Measurements from ENCODE around the gene PRKAG2. TPM values are rescaled to one million over a fixed set of nuclear protein-coding genes. Genes with fewer than 3 reads are reported as not detected.
"Not testable (repeated sequence)": the region's sequence is repeated elsewhere in the genome, so short reads cannot be mapped to it uniquely, and the experiment has no call there.

PRKAG2 gene
- total and polyA plus RNA-seq, 2 donors: 37.9 to 71.6 TPM

DNA sequence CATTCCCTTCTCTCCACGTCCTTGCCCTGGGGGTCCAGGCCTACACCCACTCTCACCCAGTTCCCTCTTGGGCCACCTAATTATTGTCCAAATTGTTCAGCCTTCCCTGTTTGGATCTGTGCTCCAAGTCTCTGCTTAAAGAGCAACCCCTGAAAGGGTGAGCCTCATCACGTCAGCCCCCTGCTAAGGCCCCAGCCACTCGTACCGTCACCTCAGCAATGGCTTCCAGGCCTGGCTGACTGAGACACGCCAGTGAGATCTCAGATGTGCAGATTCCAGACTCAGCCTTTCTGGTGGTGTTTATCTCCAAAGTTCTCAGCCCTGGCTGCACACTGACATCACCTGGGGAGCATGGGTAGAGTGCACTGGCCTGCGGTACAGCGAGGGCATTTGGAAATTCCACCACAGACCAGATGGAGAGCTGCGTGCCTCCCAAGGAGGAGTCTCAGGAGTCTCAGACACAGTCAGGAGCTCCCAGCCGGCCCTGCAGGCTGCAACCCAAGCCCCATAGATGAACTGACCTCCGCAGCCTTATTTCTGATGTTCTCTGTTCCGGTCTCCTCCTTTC is 87.5 kb downstream of the PRKAG2 start:
- WGBS: 87% methylated on average over 11 of the region's 11 CpGs

DNA sequence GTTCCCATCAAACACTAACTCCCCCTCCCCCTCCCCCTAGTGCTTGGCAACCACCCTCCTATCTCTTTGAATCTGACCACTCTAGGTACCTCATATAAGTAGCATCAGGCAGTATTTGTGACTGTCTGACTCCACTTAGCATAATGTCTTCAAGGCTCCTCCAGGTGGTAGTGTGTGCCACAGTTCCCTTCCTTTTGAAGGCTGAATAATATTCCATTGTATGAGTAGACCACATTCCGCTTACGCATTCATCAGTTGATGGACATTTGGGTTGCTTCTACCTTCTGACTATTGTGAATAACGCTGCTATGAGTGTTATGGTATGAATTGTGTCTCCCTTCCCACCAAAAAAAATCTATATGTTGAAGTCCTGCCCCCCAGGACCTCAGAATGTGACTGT is 89.6 kb downstream of the PRKAG2 start:
- no peak for DNase-seq (ENCODE audit: extremely low spot score)
- no peak overlapping the region for H3K27ac ChIP-seq (ENCODE audit: low read depth)
- WGBS: 97% methylated on average over 3 of the region's 3 CpGs
- no peaks in the 10 kb centered on the region for H3K4me1 ChIP-seq (ENCODE audit: insufficient read depth)
- H3K36me3 ChIP-seq (ENCODE audit: insufficient read depth): no peaks in the 10 kb centered on the region
- no peak overlapping the region for H3K4me3 ChIP-seq (ENCODE audit: low read depth, low read length)

More for the DNA sequence above, 87.5 kb downstream of the PRKAG2 start:
- H3K27ac ChIP-seq (ENCODE audit: low read depth): no peak overlapping the region
- H3K36me3 ChIP-seq (ENCODE audit: insufficient read depth): no peaks in the 10 kb centered on the region
- H3K4me3 ChIP-seq (ENCODE audit: low read depth, low read length): no peak overlapping the region
- DNase-seq (ENCODE audit: extremely low spot score): no peak
- no peaks in the 10 kb centered on the region for H3K4me1 ChIP-seq (ENCODE audit: insufficient read depth)

DNA sequence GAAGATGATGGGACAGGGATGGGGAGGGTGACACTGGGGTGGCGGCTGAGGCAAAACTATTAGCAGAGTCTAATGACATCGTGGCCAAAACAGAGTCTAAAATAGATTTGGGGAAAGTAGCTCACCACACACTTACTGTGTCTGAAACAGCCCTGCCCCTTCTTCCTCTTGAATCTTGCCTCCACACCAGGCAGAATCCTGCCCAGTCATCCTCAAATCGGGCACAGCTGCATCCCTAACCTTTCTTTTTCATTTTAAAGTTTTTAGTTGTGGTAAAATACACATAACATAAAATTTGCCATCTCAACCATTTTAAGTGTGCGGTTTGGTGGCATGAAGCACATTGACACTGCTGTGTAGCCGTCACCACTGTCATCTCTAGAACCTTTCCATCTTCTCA is 90.0 kb downstream of the PRKAG2 start:
- Histone ChIP-seq H3K4me3 (ENCODE audit: low read depth, low read length) (no peak overlapping the region), H3K36me3 (ENCODE audit: insufficient read depth) (no peaks in the 10 kb centered on the region), H3K4me1 (ENCODE audit: insufficient read depth) (no peaks in the 10 kb centered on the region), H3K27ac (ENCODE audit: low read depth) (no peak overlapping the region)
- WGBS: 86% methylated on average over 5 of the region's 5 CpGs
- no peak for DNase-seq (ENCODE audit: extremely low spot score)

DNA sequence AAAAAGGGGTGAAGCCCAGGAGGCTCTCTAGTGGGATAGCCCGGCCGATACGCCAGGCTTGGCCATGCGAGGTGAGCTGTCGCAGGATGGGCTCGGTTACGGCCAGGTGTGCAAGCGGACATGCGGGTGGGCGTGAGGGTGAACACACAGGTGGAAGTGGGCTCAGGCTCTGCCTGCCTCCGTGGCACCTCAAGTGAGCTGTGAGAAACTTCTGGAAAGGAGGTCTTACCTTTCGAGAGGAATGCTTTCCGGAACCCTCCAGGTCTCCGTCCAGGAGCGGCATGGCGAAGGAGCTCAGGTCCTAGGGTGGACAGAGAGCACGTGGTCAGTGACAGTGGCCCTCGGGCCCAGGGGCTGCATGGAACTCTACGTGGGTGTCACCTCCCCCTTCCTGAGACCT is 90.7 kb downstream of the PRKAG2 start:
- DNase-seq (ENCODE audit: extremely low spot score): no peak
- Histone ChIP-seq H3K4me3 (ENCODE audit: low read depth, low read length) (no peak overlapping the region), H3K36me3 (ENCODE audit: insufficient read depth) (no peaks in the 10 kb centered on the region), H3K27ac (ENCODE audit: low read depth) (no peak overlapping the region), H3K4me1 (ENCODE audit: insufficient read depth) (no peaks in the 10 kb centered on the region)
- 96% methylated on average over 19 of the region's 19 CpGs for WGBS

DNA sequence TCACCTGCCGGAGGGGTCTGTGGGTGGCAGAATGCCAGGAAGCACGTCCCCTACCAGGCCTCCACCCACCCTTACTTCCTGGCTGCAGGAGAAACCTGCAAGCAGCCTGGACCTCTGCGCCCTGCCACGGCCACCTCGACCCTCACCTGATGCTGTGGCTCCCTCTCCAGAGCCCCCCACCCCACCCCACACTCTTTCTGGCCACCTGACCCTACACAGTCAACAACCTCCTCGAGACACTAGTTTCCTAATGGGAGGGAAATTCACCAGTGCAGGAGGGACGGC is 91.3 kb downstream of the PRKAG2 start:
- no peak for DNase-seq (ENCODE audit: extremely low spot score)
- Histone ChIP-seq H3K4me1 (ENCODE audit: insufficient read depth) (no peaks in the 10 kb centered on the region), H3K27ac (ENCODE audit: low read depth) (no peak overlapping the region), H3K4me3 (ENCODE audit: low read depth, low read length) (no peak overlapping the region), H3K36me3 (ENCODE audit: insufficient read depth) (no peaks in the 10 kb centered on the region)
- WGBS: 82% methylated on average over 7 of the region's 7 CpGs

DNA sequence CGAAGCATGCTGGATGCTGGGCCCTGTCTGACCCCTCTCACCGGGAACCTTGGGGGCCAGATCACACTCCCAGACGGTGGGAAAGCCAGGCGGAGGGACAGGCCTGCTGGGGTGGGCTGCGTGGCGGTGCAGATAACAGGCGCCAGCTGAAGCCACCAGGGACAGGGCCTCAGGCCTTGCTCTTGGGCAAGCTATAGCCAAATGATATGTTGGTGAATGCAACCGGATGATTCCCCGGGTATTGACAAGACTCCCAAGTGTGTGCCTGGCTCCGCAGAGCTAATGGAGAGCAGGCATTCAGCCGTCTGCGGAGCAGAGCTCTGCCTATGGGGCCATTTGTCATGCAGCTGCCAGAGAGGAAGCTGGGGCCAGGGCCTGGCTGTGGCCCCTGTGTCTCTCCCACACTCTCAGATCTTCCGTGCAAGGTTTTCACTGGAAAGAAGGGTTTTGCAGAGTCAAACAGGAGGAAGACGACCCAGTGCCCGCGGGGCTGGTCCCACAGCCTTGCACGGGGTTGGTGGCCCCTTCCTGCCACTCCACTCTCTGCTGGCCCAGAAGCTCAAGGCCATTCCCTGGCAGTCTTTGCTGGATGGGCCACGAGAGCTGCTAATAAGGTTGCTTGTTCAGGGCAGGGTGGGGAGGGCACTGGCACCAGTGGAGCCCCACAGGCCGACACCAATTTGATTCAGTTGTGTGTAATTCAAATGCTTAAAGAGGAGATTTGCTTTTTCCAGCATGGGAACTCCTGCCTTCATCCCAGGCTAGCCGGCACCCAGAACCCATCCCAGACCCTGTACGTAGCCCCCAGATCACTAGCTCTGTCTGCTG is 91.8 kb downstream of the PRKAG2 start:
- WGBS: 88% methylated on average over 21 of the region's 21 CpGs
- Histone ChIP-seq H3K27ac (ENCODE audit: low read depth) (no peak overlapping the region), H3K4me1 (ENCODE audit: insufficient read depth) (no peaks in the 10 kb centered on the region), H3K36me3 (ENCODE audit: insufficient read depth) (no peaks in the 10 kb centered on the region), H3K4me3 (ENCODE audit: low read depth, low read length) (no peak overlapping the region)
- DNase-seq (ENCODE audit: extremely low spot score): no peak

DNA sequence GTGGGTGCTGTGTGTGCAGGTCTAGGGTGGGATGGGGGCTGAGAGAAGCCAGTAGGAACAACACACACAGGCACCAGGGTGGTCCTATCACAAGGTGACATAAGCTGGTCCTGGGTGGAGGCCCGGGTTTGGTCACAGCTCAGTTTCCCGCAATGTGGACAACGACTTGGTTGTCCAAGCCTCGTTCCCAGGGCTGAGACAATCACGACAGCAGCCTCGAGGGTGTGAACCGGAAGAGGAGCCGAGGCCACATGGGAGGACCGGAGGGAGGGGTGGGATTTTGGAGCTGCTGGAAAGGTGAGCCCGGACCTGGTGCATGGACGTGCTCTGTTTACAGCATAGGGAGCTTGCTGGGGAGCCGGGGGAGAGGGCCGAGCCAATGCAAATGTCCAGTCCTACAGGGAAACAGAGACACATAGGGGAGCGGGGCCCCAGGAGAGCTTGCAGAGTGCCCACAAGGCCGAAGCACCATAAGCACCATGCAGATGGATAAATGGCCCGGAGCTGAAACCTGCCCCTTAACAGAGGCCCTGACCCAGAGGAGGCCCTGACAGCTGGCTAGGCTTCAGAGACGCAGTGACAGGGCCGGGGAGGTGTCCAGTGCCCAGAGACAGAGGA is 92.8 kb downstream of the PRKAG2 start:
- 98% methylated on average over 18 of the region's 18 CpGs for WGBS
- no peaks in the 10 kb centered on the region for H3K36me3 ChIP-seq (ENCODE audit: insufficient read depth)
- no peaks in the 10 kb centered on the region for H3K4me1 ChIP-seq (ENCODE audit: insufficient read depth)
- H3K4me3 ChIP-seq (ENCODE audit: low read depth, low read length): no peak overlapping the region
- no peak for DNase-seq (ENCODE audit: extremely low spot score)
- H3K27ac ChIP-seq (ENCODE audit: low read depth): no peak overlapping the region

DNA sequence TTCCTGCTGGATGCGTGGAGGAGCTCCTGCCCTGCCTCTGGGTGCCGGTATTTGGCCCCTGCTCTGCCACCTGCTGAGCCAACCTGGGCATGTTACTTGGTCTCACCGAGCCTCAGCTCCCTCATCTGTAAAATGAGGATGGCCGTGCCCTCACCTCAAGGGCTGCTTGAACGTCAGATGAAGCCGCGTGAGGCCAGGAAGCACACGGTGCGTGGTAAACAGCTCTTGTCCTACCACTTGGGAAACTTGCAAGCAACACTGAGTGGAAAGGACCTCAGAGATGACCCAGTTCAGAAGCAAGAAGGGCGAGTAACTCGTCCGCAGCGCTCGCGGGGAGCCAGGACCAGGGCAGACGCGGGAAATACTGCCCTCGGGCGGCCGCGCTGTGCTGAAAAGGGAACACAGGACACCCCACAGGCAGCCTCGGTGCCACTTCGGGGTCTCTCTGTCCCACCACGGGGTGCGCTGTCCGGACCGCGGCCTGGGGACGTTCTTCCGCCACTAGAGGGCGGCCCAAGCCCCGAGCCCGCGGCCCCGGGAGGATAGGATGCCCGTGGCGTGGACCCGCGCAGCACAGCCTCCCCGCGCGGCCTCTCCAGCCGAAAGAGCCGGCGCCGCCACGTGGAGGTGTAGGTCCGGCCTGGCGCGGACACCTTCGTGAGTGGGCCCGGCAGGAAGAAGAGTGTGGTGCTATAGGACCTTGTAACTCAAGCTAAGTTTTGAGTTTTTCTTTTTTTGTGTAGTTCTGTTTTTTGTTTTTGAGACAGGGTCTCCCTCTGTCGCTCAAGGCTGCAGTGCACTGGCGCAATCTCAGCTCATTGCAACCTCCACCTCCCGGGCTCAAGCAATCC is 94.1 kb downstream of the PRKAG2 start:
- Histone ChIP-seq H3K4me1 (ENCODE audit: insufficient read depth) (no peaks in the 10 kb centered on the region), H3K36me3 (ENCODE audit: insufficient read depth) (no peaks in the 10 kb centered on the region), H3K4me3 (ENCODE audit: low read depth, low read length) (no peak overlapping the region), H3K27ac (ENCODE audit: low read depth) (no peak overlapping the region)
- DNase-seq (ENCODE audit: extremely low spot score): no peak
- WGBS: 11% methylated on average over 55 of the region's 55 CpGs

DNA sequence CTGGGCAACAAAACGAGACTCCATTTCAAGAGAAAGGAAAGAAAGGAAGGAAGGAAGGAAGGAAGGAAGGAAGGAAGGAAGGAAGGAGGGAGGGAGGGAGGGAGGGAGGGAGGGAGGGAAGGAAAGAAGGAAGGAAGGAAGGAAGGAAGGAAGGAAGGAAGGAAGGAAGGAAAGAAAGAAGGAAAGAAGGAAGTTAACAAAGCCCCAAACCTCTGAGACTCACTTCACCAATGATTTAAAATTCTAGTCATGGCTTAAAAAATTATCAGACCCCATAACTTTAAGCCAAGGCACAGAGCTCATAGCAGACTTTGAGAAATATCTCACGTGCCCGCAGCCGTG is 94.7 kb downstream of the PRKAG2 start:
- H3K27ac ChIP-seq (ENCODE audit: low read depth); DNase-seq (ENCODE audit: extremely low spot score); H3K4me1 ChIP-seq (ENCODE audit: insufficient read depth); H3K36me3 ChIP-seq (ENCODE audit: insufficient read depth); H3K4me3 ChIP-seq (ENCODE audit: low read depth, low read length): not testable (repeated sequence)
- WGBS: 84% methylated on average over 4 of the region's 4 CpGs

DNA sequence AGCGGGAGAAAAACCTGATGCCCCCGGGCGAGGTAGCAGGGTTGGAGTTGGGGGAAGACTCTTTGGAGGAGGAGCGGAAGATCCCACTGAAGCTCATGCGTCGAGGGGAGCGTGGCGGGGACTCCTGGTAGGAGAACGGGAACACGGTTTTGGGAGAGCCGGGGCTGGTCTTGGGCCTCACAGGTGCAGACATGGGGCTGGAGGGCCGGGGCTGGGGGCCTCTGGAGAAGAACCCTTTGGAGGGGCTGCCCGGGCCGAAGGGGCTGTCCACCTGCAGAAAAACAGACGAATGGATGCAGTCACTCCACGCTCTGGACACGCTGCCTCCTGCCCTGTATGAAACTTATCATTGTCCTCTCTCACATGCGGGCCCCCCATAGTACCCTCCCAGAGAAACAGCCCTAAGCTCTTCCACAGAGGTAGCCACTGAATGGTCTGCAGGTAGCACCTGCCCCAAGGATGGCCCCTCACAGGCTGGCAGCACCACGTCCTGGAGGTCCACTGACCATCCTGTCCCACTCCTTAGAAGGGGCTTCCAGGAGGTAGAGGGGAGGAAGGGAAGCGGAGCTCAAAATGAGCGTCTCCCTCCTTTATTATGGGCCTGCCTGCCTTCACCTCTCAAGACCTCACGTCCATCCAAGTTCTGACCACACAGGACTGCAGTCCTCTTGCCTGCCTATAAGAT is 95.6 kb downstream of the PRKAG2 start:
- Histone ChIP-seq H3K4me3 (ENCODE audit: low read depth, low read length) (no peak overlapping the region), H3K27ac (ENCODE audit: low read depth) (no peak overlapping the region), H3K4me1 (ENCODE audit: insufficient read depth) (no peaks in the 10 kb centered on the region), H3K36me3 (ENCODE audit: insufficient read depth) (no peaks in the 10 kb centered on the region)
- no peak for DNase-seq (ENCODE audit: extremely low spot score)
- WGBS: 96% methylated on average over 22 of the region's 22 CpGs

DNA sequence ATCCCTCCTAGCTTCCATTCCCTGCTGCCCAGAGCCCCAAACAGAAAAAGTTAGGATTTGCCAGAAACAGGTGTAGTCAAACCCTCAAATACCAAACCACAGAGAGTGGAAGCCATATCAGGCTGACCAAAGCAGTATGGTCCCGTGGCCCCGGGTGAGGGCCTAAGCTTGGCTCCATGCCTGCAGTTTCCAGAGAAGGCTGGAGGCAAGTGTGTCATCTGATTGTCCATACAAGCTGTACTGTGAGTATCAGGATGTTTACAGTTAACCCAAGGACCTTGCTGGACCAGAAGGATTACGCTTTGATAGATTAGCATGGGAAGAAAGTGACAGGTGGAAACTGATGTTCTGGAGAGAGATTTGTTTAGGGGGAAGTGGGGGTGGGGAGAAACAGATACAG is 96.3 kb downstream of the PRKAG2 start:
- DNase-seq (ENCODE audit: extremely low spot score): no peak
- Histone ChIP-seq H3K36me3 (ENCODE audit: insufficient read depth) (no peaks in the 10 kb centered on the region), H3K4me1 (ENCODE audit: insufficient read depth) (no peaks in the 10 kb centered on the region), H3K4me3 (ENCODE audit: low read depth, low read length) (no peak overlapping the region), H3K27ac (ENCODE audit: low read depth) (no peak overlapping the region)
- 78% methylated on average over 3 of the region's 3 CpGs for WGBS

DNA sequence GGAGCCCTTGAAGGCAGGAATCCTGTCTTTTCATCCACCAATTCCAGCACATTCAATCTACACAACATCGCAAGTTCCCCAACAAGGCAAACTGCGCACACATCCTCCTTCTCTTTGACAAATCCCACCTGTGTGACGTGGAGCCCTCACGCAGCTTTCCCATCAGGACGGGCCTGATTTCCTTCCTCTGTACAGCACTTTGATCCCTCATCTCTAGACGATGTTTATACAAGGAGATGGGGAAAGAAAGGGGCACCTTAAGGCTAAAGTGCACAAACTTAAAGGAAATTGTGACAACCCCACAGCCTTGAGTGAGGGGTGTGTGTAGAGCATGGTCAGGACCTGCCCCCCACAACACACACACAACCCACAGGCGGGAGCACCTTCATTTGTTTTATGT is 97.2 kb downstream of the PRKAG2 start:
- no peaks in the 10 kb centered on the region for H3K4me1 ChIP-seq (ENCODE audit: insufficient read depth)
- DNase-seq (ENCODE audit: extremely low spot score): no peak
- WGBS: 84% methylated on average over 7 of the region's 7 CpGs
- H3K36me3 ChIP-seq (ENCODE audit: insufficient read depth): no peaks in the 10 kb centered on the region
- H3K27ac ChIP-seq (ENCODE audit: low read depth): no peak overlapping the region
- no peak overlapping the region for H3K4me3 ChIP-seq (ENCODE audit: low read depth, low read length)

DNA sequence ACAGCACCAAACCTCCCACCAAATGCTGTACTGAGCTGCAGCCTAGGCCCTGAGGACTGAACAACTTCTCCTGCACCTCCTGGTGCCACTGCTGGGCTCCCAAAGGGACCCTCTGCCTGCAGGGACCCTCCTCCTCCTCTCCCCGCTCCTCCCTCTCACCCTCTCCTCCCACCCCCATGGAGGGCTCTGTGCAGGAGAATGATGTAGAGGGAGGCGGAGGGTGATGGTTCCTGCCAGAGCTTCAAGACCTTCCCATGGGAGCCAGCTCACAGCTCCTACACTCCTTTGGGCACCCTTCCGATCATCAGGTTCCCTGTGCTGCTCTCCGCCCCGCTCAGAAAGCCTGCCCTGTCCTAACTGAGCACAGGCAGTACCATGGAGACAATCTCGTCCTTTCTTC is 97.7 kb downstream of the PRKAG2 start:
- H3K4me3 ChIP-seq (ENCODE audit: low read depth, low read length): no peak overlapping the region
- no peak for DNase-seq (ENCODE audit: extremely low spot score)
- no peaks in the 10 kb centered on the region for H3K4me1 ChIP-seq (ENCODE audit: insufficient read depth)
- 96% methylated on average over 6 of the region's 6 CpGs for WGBS
- H3K36me3 ChIP-seq (ENCODE audit: insufficient read depth): no peaks in the 10 kb centered on the region
- no peak overlapping the region for H3K27ac ChIP-seq (ENCODE audit: low read depth)
